Medulla oblongata (tissue), 1 donor: Measurements from ENCODE around the gene RAB5B.
"Not testable (repeated sequence)": the region's sequence is repeated elsewhere in the genome, so short reads cannot be mapped to it uniquely, and the experiment has no call there.

Source experiments
- DNase-seq: peaks from one replicate; pipeline ENCODE4 v3.0.0-alpha.2; 2015; ENCODE audit errors: extremely low spot score

The RAB5B gene

DNA sequence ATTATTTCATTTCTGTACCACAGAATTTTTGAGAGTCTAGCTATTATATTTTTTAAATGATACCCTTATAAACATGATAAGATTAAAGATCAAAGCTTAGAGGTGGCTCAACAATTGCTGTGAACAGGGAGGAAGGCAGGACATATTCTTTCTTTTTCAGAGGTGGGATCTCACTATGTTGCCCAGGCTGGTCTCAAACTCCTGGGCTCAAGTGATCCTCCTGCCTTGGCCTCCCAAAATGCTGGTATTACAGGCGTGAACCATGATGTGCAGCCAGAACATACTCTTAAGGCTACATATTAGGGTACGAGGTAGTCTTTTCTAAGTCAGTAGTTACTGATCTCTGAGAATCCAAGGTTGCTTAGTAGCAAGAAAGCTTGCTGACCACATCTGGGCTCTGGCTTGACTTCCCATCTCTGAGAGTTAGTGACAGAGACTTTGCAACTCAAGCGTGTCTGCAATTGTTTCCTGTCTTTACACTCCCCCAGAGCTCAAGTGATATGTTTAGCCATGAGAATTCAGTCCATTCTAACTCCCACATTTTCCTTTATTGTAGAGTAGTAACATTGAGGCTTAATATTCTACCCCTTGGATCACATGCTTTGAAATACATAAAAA lies 8.6 kb downstream of the RAB5B start:
- DNase-seq: no peak

- no peak for DNase-seq
Observed at GRCh38 chr12:55983232-55983842, 9.5 kb downstream of the RAB5B start.

DNA sequence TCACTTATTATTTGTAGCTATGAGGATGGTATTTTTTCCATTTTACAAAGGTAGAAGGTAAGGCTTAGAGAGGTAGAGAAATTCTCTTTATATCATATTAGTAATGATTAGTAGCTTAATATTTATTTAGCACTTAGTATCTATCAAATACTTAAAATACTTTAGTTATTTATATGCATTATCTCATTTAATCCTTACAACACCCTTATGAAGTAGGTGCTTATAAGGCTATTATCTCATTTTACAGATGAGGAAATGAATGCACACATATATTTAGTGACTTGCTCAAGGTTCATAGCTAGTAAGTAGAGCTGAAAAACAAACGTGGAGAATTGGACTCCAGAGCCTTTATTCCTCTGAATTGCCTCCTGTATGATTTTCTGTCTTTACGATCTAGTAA lies 11.0 kb downstream of the RAB5B start:
- DNase-seq: no peak

DNA sequence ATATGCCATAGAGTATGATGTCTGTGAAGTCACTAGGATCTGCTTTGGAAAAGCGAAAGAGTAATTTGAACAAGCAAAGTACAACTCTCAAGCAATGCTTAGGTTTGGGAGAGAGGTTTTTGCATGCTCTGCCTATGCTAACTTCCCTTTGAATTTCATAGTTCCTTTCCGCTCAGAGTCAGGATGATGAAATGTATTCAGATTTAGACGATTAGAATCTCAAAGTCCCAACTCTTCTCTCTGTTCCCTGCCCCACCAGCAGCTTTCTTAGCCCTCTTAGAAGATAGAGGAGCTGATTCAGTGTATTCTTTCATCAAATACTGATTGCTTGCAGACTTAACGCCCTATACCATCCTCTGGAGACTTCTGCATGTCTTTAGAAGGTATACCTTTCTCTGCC lies 11.5 kb downstream of the RAB5B start:
- no peak for DNase-seq

DNA sequence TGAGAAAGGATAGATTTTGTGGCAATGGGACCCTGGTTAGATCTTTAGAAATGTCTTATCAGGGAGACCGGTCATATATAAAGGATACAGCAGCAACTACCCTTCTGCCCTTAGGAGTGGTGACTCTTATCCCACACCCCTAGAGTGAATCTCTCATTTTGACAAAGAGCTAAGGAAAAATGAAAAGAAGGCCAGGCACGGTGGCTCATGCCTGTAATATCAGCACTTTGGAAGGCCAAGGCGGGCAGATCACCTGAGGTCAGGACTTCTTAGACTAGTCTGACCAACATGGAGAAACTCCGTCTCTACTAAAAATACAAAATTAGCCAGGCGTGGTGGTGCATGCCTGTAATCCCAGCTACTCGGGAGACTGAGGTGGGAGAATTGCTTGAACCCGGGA lies 12.1 kb downstream of the RAB5B start:
- DNase-seq: not testable (repeated sequence)

DNA sequence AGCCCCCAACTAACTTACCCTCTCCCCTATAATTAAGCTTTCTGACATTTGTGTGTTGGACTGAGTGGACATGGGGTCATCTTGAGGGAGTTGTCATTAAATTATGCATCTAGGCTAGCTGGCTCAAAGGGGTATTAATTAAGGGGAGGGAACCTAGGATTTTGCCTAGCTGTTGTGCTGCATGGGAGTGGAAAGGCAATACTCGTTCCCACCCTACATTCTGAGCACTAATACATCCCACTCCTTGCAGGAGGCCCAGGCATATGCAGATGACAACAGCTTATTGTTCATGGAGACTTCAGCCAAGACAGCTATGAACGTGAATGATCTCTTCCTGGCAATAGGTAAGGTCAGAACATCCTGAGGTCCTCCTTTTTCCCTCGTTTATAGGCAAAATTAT lies 17.2 kb downstream of the RAB5B start:
- DNase-seq: no peak

DNA sequence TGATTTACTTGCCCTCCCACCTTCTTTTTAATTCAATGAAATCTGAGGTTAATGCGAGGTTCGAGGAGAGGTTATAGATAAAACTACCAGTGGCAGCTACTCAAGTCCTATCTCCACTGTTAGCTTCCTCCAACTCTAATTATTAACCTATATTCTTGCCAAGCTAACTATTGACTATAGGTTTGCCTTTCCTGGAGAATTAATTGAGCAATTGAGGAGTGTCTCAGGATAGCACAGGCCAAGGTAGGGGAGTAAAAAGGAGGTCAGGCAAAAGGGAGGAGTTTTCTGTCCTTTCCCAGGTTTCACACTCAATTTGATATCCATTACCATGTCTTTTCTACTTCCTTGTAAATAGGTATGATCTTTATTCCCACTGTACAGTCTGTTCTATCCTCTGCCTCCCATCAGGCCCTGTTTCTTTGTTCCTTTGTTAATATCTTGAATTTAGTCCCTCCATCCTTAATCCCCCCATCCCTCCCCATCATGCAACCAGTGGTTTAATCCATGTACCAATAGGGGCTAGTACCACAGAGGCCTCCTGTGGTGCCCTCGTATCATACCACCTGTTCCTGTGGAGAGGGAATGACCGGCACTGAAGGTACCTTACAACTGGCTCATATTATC lies 19.5 kb downstream of the RAB5B start:
- DNase-seq: no peak

- no peak for DNase-seq
Observed at GRCh38 chr12:55995366-55995765, 21.5 kb downstream of the RAB5B start.

GRCh38 chr12:55996201-55996714 lies 22.4 kb downstream of the RAB5B start:
- peak; percentile 83 for DNase-seq

DNA sequence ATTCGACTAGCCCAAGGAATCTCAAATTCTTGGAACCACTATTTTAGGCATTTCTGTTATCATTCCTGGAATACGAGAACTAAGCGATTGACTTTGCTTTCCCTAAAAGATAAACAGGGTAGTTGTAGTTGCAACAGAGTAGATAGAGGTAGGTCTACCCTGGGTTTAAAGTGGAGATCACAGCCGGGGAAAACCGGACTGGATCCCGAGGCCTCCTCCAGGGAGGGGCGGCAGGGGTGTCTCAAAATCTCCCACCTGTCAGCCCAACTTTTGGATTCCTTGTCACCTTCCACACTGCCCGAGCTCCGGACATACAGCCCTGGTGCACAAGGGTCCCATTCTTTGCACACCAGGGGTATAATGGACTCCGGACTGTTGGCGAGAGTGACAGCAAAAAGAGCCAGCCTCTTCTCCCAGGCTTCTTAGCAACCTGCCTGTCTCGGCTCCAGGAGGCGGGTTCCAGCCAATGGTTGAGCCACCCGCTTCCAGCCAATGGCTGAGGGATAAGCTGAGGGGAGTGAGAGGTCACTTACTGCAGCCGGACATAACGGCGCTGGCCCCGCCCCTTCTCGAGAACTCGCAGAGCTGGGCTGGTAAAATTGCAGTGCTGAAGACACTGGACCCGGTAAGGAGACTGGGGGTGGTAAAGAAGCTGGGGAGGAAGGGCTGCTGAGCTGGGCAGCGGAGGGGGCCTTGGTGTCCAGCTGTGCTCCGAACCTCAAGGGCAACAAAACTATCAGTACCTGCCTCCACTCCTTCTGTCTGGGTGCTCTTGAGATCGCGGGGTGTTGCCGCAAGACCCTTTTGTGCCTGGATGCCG lies 23.0 kb downstream of the RAB5B start, which contains the start of gene SUOX:
Gene SUOX, plus strand, starts transcription at position 562 of the 820 bp plus-strand sequence. CDS start 4,946 bp downstream, outside the sequence.
- peak; percentile 99 for DNase-seq

DNA sequence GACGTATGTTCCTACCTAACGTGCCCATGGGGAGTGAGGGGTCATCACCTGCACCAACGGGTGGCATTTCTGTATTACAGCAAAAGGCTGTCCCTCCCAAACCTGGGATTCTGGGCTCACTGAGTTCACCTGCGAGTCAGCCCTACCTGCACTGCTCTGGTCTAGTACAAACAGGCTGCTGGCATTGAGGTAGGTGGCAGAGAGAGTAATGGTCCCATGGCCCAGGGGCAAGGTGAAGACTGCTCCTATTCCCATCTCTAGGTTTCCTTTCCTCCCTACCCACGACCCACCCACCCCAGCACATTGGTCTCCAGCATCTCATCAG lies 23.6 kb downstream of the RAB5B start:
- DNase-seq: no peak

GRCh38 chr12:55999522-55999921 lies 25.6 kb downstream of the RAB5B start:
- DNase-seq: not testable (repeated sequence)

GRCh38 chr12:55999999-56000540 lies 26.2 kb downstream of the RAB5B start:
- DNase-seq: not testable (repeated sequence)

GRCh38 chr12:56001487-56002100 lies 27.7 kb downstream of the RAB5B start:
- DNase-seq: no peak

GRCh38 chr12:56003376-56003775 lies 29.5 kb downstream of the RAB5B start:
- not testable (repeated sequence) for DNase-seq

DNA sequence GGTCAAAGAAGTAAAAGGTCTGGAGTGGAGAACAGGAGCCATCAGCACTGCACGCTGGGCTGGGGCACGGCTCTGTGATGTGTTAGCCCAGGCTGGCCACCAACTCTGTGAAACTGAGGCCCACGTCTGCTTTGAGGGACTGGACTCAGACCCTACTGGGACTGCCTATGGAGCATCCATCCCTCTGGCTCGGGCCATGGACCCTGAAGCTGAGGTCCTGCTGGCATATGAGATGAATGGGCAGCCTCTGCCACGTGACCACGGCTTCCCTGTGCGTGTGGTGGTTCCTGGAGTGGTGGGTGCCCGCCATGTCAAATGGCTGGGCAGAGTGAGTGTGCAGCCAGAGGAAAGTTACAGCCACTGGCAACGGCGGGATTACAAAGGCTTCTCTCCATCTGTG lies 30.3 kb downstream of the RAB5B start:
- DNase-seq: no peak

- DNase-seq: peak; percentile 36
Observed at GRCh38 chr12:56007564-56008559, 34.0 kb downstream of the RAB5B start.

DNA sequence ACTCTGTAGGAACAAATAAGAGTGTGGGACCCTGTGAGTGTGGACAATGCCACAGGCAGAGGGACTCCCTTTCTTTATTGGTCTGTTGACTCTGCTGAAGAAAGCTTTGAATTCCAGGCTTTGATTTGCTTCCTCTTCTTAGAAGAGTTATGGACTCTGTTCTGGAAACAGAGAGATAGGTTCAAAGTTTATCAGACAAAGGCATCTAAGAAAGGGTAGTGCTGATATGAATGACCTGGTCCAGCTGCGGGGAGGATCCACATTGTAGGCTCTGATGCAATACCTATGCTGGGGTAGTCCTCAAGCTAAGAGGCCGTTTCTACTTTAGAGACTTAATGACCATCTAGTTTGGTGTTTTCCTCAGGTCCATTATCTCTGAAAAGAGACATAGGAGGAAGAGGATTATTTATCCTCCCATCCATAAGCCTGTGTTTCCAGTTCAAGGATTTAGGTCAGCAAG lies 36.3 kb downstream of the RAB5B start:
- no peak for DNase-seq

DNA sequence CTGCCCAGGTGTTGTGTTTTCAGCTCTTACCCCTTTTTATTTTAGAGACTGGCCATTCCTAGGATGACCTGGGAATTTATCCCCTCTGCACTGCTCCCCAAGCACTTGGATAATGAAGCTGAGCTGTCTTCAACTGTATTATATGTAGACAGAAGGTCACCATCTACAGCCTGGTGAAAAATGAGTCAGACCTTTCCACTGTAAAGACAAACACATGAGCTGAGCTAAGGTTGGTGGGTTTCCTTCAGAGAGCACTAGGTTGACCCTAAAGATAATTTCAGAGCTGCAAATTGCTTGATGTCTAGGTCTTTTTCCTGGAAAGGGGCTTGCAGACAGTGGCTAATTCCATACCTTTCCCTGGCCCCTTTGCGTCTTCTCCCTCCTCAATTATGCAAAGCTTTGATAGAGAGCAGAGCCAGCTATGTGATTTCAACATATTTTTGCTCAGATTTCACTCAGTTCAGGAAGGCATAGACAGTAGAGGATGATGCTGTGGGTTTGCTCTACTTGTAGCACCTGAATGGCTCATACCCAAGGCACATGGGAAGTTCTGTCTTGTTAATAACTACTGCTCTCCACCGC lies 37.7 kb downstream of the RAB5B start:
- no peak for DNase-seq

- DNase-seq: no peak
Observed at GRCh38 chr12:56013482-56013881, 39.6 kb downstream of the RAB5B start.
